GM23248 (cell line): ENCODE results near the gene SUN5.

Experiments used
- EZH2 ChIP-seq: fragments of 200-600 bp; sonication (generic); IDR thresholded peaks from 2 replicates; pipeline ENCODE4 v1.6.1; 2018; ENCODE audit warnings: antibody characterized with exemption, mild to moderate bottlenecking; ENCODE audit not compliant: insufficient read depth, poor library complexity, severe bottlenecking
- EZH2phosphoT487 ChIP-seq: fragments of 200-600 bp; sonication (generic); IDR thresholded peaks from 2 replicates; pipeline ENCODE4 v1.6.1; 2018; ENCODE audit warnings: antibody characterized with exemption, moderate library complexity, mild to moderate bottlenecking, low read depth; ENCODE audit not compliant: insufficient read depth

- TF ChIP-seq EZH2 (no peak), EZH2phosphoT487 (no peak)
These were observed 26.3 kb downstream of the SUN5 start for GRCh38 chr20:32978009-32978335.
